OCI-LY7 (cell line): Measurements from ENCODE around the gene BMS1.
"Not testable (repeated sequence)": the region's sequence is repeated elsewhere in the genome, so short reads cannot be mapped to it uniquely, and the experiment has no call there.

ENCODE experiments used
- EZH2phosphoT487 ChIP-seq: fragments of 200-600 bp; sonication (generic); IDR thresholded peaks from 2 replicates; pipeline ENCODE4 v1.6.1; 2018; ENCODE audit warnings: low read depth, borderline replicate concordance, mild to moderate bottlenecking, mixed run types, antibody characterized with exemption, low read length, moderate library complexity, mixed read lengths
- TF ChIP-seq, protein P1 (sequence below): fragments of 200-600 bp; sonication (generic); conservative IDR thresholded peaks from 2 replicates; pipeline ENCODE4 v1.5.1; 2014; ENCODE audit warnings: mild to moderate bottlenecking, antibody characterized with exemption, low read length, moderate library complexity, mixed read lengths

- TF ChIP-seq, protein P1, sequence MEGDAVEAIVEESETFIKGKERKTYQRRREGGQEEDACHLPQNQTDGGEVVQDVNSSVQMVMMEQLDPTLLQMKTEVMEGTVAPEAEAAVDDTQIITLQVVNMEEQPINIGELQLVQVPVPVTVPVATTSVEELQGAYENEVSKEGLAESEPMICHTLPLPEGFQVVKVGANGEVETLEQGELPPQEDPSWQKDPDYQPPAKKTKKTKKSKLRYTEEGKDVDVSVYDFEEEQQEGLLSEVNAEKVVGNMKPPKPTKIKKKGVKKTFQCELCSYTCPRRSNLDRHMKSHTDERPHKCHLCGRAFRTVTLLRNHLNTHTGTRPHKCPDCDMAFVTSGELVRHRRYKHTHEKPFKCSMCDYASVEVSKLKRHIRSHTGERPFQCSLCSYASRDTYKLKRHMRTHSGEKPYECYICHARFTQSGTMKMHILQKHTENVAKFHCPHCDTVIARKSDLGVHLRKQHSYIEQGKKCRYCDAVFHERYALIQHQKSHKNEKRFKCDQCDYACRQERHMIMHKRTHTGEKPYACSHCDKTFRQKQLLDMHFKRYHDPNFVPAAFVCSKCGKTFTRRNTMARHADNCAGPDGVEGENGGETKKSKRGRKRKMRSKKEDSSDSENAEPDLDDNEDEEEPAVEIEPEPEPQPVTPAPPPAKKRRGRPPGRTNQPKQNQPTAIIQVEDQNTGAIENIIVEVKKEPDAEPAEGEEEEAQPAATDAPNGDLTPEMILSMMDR, result not testable (repeated sequence)
- TF ChIP-seq EZH2phosphoT487, result not testable (repeated sequence)
Observed at GRCh38 chr10:42813989-42814687, 31.5 kb downstream of the BMS1 start.
